KBM-7 (cell line): ENCODE measurements around the gene TFB1M.
A peak's percentile ranks its signal among the peaks of the same experiment; 100 is the strongest.
"Not testable (repeated sequence)": the region's sequence is repeated elsewhere in the genome, so short reads cannot be mapped to it uniquely, and the experiment has no call there.

Experiments used
- DNase-seq: peaks from one replicate; pipeline ENCODE4 v3.0.0-alpha.2; 2015
- in situ Hi-C: fragments of 300-500 bp; cut with MboI; formaldehyde crosslinking; loops from 2 replicates; pipeline ENCODE4 v1.14.3; 2020; ENCODE audit warnings: low sequenced_read_pairs, low pct_unique_long_range_greater_than_20kb, mixed read lengths

TFB1M gene

DNA sequence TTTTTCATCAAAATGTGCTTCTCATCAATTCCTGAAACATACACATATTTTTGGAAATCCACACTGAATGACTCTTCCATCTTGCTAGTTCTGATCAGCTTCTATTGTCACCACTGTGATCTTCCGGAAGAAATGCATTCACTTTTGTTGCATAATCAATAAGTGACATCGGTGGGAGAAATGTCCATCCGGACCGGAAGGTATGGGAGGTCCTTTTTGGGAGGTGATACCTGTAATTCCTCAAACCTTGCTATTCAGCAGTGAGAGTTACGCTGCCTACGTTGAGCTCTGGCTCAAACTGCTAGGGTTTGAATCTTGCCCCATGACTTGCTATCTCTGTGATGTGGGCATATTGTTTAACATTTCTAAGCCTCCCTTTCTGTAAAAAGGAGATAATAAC is 16.6 kb upstream of the TFB1M start:
- in situ Hi-C loops = no loop called here
- DNase-seq = no peak

DNA sequence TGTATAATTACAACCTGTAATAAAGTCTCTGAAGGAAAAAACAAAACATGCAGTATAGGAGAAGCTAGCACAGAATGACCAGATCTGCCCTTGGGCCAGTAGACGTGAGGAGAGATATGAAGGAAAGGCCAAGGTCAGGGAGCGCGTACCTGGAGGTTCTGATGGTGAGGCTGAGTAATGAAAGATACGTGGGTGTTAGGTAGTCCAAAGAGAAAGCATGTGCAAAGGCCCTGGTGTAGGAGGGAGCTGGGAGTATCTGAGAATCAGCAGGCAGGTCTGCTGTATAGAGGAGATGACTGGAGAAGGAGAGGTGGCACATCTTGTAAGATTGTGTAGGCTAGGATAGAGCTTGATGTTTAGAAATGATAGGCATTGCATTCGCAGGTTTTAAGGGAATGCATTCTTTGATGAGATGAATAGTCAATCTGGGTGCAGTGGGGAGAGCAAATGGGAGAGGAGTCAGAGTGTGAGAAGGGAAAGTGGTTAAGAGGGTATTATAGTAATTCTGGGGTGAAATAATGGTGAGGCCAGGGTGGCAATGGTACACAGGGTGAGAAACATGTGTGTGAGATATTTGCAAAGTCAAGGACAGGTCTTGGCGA is 15.9 kb upstream of the TFB1M start:
- in situ Hi-C loops = no loop called here
- no peak for DNase-seq

DNA sequence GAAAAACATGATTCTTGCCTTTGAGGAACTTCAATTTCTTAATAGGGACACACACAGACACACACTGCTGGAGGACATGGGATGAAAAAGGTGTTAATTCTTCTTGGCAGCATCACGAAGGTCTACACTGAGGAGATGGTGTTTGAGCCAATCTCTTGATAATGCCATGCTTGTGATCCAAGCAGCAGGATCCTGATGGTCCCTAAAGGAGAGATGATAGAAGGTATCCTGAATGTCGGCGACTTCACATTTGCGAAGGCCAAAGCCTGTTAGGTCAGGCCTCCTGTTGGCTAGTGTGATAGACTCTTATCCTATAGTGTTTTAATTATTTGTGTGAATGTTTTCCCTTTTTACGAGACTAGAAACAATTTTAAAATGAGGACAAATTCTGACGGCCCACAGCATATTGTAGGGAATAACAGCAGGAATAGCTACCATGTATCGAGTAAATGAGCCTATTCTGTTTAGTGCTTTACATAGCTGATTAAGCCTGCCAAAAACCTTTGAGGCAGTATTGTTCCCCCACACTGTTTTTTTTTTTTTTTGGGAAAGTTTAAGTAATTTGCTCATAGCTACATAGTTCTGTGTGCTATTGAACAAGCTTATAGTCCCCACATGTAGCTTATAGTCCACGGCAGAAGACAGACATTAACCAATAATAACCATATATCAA is 15.3 kb upstream of the TFB1M start:
- no peak for DNase-seq
- in situ Hi-C loops = no loop called here

DNA sequence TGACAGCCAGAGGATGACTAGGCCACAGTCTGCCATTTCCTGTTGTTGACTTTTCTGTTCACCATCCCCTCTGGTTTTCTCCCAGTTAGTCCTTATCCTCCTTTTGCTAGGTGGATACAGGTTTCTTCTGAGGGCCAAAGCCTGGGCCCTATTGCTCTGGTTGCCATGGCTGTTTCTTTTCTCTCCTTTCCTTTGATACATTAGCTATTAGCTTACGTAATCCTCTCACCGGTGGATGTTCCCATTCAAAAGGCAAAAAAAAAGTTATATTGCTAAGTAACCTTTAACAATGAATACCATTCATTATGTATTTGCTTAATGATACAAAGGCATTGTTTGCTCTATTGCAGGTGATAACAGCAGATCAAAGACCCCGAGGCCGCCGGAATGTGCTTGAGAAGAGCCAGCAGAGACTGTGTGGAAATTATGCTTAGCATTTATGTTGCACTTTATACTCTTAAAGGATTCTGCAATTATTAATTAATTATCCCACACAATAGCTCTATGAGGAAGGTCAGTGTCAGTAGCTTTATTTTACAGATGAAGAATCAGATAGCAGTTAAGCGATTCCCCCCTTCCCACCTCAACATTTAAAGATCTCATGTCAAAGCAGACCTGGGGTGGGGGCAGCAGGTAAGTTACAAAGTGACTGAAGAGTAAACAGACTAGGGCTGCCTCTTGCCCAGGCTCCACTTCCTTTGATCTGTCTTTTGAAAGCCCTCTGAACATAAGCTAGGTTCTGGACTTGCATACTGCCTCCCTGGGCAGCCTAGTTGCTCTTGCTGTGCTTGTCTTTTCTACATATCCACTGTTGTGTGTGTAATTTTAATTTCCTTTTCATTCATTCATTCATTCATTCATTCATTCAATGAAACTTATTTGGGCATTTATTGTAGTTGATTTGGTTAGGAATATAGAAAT is 14.5 kb upstream of the TFB1M start:
- in situ Hi-C loops = no loop called here

DNA sequence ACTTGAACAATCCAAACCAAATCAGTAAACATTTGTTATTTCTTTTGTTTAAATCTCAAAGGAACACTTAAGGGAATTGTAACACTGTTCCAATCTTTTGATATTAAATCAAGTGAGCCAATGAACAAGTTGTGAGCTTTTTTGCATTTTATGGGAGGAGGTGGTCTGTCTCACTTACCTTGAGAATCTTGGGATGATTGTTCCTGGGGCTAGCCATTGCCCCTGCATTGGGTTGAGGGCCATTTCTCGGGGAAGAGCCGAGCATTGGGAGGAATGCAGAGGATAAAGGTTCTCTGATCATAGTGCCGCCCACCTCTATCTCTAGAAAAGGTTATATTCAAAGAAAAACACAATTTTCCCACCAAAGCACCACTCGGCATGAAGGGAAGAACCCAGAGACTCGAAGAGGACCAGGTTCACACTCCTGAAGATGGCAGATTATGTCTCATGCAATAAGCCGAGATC is 13.8 kb upstream of the TFB1M start:
- no peak for DNase-seq
- in situ Hi-C loops = no loop called here

More for the DNA sequence above, 14.5 kb upstream of the TFB1M start:
- DNase-seq = no peak

DNA sequence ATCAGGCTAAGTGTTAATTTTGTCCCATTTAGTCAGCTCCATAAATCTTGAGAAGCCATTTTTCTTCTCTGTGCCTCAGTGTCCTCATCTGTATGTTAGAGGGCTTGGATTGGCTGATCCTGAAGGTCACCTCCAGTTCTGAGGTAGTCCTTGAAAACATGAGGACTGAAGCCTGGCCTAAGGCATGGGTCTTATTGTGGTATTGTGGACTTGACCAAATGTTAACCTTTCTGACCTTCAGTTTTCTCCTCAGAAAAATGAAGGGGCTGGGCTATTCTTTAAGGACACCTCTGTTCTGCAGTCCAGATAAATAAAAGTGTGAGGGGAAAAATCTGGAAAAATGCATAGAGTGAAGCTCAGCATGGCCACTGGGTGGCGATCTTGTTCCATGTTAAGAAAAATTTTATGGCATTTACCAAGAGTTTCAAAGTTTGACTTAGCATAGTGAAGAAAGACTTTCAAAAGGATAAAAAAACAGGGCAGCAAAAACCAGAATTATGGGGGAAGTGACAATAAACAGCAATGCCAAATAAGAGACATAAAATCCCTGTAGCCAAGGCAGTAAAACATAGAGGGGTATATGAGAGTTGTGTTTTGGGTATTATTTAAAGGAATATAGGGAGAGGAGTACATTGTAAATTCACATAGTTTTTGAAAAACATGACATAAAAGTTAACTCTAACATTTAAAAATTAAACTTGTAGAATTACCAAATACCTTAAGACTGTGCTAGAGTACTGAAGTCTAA is 13.2 kb upstream of the TFB1M start:
- DNase-seq = peak; percentile 72
- in situ Hi-C loops = no loop called here

DNA sequence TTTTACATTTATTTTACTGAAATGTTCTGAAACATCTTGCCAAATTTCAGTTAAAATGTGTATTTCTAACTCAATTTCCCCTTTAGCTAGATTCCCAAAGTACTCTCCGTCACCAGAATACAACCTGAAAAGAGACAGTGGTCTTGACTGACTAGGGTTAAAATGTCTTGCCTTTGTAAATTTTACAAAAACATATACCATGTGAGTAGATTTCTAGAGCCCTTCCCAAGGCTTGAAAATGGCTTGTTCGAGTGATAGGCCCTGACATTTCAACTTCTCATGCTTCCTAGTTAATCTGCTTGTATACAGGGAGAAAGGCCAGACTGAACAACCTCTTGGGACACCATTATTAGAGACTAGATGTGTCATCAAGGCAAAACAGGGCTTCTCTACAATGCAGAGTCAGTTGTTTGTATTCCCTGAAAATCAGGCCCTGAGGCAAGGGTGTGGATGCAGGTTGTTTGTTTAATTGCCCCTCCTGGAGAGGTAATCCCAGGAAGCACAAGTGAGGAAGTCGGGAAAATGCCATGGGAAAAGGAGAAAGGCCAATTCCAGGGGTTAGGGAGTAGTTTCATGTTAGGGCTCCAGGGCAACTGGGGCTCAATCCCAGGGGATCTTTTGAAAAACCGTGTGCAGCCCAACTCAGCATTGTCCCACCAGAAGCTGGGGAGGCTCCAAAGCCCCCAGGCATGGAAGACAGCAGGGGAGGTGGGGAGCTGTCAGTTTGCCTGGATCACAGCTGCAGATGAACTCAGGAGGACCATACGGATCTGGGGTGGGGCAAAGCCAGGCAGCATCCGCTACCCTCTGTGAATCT is 11.6 kb upstream of the TFB1M start:
- in situ Hi-C loops = no loop called here
- DNase-seq = no peak

DNA sequence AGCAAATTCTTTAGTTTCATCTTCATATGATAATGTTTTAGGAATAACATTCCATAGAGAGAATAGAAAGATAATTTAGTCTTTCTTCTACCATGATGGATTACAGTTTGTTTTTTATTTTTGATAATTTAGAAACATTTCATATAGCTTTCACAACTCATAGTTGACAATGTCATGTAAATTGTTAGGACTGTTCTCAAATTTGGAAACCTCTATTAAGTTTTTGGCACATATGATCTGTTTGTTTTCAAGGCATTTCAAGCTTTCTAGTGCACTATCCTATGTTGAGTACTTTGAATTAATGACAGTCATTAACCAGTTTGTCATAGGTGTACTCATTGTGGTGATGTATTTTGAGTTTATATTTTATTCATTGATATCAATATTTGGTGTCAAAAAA is 10.7 kb upstream of the TFB1M start:
- DNase-seq = no peak
- in situ Hi-C loops = no loop called here

DNA sequence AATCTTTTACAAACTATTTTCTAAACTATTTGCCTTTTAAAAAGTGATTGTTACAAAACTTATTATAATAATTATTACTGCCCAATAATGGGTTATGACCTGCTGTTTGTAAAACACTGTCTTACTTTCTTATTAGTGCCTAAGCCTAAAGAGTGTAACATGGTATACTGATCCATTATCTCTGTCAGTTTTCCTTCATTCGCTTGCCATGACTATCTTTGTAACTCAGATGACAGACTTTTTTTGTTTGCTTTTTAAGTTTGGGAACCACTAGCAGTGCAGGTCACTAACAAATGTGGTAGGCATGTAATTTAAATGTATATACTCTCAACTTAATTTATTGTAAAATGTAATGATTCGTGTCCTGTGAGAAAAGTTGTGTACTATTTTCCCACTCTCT is 9.9 kb upstream of the TFB1M start:
- in situ Hi-C loops = no loop called here
- DNase-seq = no peak

DNA sequence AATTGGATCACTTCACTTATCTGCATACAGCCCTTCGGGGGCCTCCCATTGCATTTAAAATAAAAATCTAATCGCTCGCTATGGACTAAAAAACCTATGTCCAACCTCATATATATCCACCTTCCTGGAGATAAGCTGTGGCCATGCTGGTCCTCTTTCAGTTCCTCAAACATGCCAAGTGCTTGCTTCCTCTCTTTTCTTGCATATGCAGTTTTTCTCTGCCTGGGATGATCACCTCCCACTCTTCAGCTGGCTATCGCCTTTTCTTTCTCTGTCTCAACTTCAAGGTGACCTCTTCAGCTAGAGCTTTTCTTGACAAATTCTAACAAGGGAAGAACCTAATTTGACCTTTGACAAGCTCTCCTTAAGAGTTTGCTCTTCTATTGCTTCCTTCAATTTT is 5.6 kb upstream of the TFB1M start:
- peak; percentile 59 for DNase-seq
- in situ Hi-C loops = no loop called here

DNA sequence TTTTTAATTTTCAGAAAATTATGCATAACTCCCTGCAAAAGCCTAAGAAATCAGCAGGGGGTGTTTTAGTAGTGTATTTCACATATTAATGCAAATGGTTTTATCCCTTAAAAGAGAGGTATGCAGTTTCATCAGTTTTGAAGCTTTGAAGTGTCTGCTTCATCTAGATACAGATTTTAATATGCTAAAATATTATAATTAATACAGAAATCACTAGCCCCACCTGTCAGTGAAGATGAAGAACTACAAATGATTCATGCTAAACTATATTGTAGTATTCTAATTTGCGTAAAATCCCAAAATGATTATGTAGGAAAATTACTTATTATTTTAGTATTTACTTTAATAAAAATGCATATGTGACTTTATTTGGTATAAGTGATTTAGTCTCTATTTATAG is 2.9 kb upstream of the TFB1M start:
- in situ Hi-C loops = no loop called here
- no peak for DNase-seq

DNA sequence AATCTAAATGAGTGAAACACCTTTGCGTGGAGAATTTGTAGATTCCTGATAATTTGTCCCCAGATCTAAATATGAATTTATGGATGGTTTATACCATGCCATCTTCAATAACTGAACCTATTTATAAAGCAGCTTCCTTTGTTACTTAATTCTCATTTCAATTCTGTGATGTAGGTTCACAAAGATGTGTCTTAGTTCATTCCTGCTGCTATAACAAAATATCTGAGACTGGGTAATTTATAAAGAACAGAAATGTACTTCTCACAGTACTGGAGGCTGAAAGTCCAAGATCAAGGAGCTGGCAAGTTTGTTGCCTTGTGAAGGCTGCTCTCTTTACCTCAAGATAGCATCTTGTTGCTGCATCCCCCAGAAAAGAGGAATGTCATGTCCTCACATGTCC is 2.1 kb upstream of the TFB1M start:
- no peak for DNase-seq
- in situ Hi-C loops = no loop called here

DNA sequence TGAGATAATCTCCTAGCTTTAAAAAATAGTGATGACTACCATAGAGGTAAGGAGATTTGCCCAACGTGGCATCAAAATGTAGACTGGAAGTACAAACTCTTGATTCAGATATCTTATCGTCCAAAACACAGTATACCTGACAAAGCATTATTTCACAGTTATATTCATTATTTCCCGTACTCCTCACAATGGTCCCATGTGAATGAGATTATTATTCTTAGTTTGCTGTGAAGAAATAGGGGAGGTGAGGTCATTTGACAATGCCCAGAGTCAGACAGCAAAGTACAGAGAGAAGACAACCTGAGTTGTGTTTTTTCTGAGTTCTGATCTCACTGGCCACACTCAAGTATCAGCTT is 1.2 kb upstream of the TFB1M start:
- DNase-seq = no peak
- in situ Hi-C loops = no loop called here

DNA sequence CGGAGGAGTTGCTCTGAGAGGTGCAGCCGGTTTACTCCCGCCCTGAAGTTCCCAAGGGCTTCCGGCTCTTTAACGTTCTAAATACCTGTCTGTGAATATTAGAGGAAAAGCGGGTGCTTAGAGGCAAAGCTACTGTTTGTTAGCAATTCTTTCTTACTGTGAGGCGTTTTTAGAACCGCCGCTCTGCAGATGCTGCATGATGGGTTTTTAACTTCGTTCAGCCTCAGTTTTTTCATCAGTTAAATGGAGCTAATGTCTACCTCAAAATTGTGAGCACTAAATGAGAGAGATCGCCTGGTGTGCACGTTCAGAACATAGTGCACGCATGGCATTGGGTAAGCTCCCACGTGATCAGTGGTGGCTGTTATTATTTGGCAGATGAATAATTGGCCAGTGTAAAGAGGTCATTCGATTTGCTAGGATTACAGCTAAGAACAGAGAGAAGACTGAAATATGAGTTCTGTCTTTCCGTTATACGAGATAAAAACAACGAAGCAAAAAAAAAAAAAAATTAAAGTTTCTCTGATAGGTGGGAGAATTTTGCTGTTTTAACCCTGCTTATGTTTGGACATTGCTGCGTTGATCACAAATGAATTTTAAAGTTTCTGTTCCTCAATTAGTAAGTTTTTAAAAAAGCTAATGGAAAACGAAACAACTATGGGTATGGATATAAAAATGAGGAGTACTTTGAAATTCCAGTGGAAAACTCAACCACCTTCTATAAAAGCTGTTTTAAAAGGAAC is 660 bp upstream of the TFB1M start:
- in situ Hi-C loops = no loop called here
- no peak for DNase-seq

DNA sequence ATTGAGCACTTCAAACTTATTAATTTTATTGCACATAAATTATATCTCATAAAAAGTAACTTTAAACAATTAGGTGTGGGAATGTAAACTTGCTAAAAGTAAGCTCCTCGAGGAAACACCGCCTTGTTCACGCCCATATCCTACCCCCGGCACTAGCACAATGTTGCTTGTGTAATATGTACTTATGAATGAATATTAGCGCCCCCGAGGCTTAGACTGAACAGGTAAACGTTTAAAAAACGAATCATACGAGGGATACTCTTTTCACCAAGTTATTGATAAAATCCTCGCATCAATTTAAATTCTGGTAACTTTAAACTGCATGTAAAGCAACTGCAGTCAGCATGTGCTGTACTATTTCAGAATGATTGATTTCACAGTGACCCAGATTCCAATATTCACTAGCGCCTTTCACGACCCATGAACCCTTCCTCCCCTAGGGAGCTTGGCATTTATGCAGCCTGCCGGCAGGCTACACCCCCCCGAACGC is 637 bp downstream of the TFB1M start:
- no peak for DNase-seq
- in situ Hi-C loops = no loop called here

DNA sequence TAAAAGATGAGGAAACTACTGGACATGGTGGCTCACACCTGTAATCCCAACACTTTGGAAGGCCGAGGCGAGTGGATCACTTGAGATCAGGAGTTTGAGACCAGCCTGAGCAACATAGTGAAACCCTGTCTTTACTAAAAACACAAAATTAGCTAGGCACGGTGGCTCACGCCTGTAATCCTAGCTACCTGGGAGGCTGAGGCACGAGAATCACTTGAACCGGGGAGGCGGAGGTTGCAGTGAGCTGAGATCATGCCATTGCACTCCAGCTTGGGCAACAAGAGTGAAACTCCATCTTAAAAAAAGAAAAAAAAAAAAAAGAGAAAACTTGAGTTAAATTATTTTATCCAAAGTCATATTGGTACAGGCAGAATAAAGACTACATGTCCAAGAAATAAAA is 1.3 kb downstream of the TFB1M start:
- DNase-seq, in situ Hi-C loops: not testable (repeated sequence)

DNA sequence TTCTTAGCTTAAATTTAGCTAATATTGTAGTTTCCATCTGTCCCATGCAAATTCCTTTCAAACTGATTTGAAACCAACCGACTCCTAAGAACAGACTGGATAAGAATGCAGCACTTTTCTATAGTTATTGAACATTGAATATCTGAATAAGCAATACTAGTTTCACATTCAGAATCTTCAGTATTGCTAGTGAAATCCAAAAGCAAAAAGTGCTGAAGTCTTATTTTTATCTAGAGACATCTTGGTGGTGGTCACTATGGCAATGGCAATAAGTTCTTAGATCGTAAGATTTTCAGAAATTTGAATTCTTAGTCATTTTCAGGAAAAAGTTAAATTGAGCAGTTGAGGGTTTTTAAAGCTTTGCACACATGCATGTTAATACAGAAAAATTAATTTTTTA is 2.7 kb downstream of the TFB1M start:
- in situ Hi-C loops = no loop called here
- DNase-seq = no peak

DNA sequence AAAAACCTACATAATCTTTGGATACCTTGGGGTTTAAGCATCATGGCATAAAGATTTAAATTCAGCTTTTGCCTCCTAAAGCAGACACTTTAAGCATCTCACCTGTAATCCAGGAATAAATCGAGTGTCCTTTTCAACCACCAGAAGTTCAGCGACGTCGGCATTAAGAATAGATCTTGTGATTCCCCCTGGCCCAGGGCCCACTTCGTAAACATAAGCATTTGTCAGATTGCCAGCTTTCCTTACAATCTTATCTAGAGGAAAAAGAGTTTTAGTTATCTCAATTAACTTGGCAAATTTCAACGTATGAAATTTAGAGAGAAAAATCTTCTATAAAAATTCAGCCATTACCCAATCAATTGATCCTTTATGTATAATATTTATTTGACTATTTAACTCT is 3.2 kb downstream of the TFB1M start:
- in situ Hi-C loops = no loop called here
- no peak for DNase-seq
